HG02870 (cell line): ENCODE measurements around the gene RETN.
A peak's percentile ranks its signal among the peaks of the same experiment; 100 is the strongest.

Experiments used
- ATAC-seq: cut with Tn5 transposase; IDR thresholded peaks from one replicate; pipeline ENCODE4 v1.9.1; 2021; ENCODE audit warnings: mild to moderate bottlenecking, moderate library complexity; ENCODE audit not compliant: unreplicated experiment

Gene RETN

DNA sequence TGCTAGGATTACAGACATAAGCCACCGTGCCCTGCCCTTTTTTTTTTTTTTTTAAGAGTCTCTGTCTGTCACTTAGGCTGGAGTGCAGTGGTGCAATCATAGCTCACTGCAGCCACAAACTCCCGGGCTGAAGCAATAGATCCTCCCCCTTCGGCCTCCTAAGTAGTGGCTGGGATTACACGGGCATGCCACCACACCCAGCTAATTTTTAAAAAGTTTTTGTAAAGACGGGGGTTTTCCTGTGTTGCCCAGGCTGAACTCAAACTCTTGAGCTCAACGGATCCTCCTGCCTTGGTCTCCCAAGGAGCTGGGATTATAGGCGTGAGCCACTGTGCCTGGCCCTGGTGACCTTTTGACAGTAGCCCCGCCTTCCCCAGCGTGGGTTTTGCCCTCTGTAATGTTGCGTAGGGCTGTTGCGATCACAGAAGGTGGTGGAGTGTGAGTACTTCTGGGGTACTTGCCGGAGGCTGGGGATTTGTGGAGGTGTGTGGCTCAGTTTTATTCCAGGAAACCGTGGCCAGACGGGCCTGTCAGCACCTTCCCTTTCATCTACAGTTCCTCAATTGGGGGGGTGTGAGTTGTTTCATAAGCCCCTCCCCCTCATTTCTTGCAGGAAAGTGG lies 11.6 kb upstream of the RETN start:
- no peak for ATAC-seq

DNA sequence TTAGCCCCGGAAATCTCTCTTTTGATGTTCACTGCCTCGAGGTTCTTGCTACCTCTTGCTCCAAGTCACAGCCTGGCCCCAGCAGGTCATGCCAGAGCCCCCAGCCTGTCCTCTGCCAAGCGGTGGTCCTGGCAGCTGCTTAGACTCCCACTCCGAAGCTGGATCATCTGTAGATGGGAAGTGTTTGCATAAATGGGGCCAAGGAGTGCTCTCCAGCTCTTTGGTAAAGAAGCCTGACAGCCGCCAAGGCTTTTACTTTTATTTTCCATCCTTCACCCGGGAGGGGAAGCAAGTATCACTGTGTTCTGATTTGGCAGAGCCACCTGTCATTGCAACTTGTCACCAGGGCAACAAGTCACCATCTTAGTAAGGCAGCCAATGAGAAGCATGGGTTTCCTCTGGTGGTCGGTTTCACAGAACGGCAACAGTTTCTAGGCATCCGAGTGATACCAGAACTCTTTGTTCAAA lies 10.6 kb upstream of the RETN start:
- no peak for ATAC-seq

DNA sequence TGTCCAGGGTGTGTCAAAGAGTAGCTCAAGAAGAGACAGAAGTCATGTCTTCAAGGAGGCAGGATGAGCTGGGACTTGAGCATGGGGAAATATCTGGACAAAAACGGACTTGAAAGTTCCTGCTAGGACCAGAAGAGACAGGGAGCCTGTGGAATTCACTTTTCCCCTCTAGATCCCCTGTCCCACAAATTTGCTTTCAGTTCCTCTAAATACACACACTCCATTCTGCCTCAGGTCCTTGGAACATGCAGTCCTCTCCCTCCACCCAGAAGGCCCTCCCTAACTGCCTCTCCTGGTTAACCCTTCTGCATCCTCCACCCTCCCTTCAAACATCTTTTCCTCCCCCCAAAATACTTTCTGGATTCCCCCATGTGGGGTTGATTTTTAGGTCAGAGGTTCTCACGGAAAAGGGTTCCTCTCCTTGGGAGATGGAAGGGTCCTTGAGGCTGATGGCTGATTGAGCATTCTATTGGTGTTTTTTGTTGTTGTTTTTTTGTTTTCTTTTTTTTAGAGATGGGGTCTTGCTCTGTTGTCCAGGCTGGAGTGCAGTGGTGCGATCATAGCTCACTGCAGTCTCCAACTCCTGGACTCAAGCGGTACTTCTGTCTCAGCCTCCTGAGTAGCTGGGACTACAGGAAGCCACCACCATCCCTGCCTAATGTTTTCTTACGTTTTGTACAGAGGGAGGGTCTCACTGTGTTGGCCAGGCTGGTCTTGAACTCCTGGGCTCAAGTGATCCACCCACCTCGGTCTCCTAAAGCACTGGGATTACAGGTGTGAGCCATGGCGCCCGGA lies 6.9 kb upstream of the RETN start:
- ATAC-seq = no peak

DNA sequence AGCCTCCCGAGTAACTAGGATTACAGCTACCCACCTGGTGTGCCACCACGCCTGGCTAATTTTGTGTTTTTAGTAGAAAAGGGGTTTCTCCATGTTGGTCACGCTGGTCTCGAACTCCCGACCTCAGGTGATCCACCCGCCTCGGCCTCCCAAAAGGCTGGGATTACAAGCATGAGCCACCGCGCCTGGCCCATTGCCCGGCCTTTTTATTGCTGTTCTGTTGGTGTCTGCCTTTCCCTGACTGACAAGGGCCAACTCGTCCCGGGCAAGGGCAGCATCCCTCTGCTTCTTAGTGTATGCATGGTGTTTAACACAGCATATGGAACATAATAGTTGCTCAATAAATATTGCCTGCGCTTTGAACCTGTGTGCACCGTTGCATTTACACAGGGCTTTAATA lies 6.2 kb upstream of the RETN start:
- ATAC-seq = no peak

DNA sequence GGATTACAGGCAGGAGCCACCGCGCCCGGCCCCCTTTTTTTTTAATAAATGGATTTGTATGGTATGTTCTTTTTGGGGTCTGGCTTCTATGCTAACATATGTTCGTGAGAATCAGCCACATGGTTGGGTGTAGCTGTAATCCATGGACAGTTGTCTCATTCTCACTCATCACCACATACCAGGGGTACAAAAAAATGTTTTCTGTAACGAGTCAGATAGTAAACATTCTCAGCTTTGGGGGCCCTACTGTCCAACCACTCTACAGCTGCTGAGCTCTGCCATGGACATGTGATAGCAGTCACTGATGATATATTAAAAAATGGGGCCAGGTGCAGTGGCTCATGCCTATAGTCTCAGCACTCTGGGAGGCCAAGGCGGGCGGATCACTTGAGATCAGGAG lies 5.1 kb upstream of the RETN start:
- ATAC-seq = no peak

DNA sequence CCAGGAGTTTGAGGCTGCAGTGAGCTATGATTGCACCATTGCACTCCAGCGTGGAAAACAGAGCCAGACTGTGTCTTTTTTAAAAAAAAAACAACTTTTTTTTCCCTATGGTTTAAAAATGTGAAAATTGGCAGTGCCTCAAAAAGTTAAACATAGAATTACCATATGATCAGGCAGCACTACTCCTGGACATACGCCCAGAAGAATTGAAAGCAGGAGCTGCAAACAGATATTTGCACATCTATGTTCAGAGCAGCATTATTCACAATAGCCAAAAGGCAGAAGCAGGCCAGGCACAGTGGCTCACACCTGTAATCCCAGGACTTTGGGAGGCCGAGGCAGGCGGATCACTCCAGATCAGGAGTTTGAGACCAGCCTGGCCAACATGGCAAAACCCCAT lies 3.8 kb upstream of the RETN start:
- no peak for ATAC-seq

DNA sequence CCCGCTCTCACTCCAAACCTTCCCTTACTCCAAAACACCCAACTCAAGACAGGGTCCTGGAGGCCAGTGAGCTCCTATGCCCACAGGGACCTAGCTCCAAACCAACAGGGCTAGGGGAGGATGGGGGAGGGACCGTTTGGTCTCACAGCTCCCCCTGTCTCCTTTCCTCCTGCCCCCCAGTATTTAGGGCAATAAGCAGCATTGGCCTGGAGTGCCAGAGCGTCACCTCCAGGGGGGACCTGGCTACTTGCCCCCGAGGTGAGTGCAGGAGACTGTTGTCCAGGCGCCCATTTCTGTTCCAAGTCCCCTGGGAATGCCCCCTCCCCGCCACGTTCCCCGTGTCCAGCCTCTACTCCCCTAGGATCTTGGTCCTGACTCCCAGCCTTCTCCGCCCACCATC lies 792 bp downstream of the RETN start:
- ATAC-seq = no peak

DNA sequence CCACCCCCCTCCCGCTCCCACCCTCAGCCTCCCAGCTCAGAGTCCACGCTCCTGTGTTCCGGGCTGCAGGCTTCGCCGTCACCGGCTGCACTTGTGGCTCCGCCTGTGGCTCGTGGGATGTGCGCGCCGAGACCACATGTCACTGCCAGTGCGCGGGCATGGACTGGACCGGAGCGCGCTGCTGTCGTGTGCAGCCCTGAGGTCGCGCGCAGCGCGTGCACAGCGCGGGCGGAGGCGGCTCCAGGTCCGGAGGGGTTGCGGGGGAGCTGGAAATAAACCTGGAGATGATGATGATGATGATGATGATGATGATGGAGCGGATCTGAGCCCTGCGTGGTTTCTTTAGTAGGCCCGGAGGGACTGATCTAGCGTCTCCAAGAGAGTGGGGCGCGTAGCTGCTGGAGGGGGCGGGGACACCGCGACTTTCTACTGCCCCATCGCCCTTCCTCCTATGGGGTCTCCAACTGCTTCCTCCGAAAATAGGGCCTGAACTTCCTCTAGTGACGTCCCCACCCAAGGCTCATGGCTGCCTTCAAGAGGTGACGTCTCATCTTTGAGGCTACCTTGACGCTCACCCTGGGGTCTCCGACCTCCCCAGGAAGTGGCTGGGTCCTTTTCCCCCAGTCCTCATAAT lies 1.4 kb downstream of the RETN start:
- ATAC-seq = no peak

DNA sequence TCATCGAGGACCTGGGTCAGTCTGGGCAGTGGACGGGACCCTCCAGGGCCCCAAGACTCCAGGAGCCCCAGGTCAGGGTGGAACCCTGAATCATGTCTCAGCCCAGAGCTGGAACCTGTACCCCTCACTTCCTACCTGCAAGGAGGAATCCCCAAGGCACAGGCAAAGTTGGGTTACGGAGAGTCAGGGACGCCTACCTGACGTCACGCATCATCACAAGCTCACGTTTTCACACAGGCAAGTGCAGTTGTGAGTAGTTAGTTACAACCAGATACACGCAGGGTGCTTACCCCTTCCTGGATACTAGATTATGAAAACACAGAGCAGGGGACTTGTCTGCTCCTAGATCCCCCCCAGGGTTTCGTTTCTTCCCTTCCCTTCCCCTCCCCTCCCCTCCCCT lies 1.9 kb downstream of the RETN start:
- no peak for ATAC-seq

DNA sequence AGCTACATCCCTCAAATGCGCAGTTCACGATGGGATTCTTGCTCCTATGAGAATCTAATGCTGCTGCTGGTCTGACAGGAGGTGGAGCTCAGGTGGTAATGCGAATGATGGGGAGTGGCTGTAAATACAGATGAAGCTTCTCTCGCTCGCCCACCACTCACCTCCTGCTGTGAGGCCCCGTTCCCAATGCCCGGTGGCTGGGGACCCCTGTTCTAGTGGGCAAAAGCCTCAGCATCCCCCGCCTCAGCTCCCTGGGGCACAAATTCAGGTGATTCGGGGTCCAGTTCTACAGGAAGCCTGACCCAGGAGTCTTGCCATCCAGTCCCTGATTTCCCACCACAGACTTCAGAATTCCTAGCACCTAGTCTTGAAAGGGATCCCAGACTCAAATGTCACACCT lies 3.7 kb downstream of the RETN start:
- no peak for ATAC-seq

DNA sequence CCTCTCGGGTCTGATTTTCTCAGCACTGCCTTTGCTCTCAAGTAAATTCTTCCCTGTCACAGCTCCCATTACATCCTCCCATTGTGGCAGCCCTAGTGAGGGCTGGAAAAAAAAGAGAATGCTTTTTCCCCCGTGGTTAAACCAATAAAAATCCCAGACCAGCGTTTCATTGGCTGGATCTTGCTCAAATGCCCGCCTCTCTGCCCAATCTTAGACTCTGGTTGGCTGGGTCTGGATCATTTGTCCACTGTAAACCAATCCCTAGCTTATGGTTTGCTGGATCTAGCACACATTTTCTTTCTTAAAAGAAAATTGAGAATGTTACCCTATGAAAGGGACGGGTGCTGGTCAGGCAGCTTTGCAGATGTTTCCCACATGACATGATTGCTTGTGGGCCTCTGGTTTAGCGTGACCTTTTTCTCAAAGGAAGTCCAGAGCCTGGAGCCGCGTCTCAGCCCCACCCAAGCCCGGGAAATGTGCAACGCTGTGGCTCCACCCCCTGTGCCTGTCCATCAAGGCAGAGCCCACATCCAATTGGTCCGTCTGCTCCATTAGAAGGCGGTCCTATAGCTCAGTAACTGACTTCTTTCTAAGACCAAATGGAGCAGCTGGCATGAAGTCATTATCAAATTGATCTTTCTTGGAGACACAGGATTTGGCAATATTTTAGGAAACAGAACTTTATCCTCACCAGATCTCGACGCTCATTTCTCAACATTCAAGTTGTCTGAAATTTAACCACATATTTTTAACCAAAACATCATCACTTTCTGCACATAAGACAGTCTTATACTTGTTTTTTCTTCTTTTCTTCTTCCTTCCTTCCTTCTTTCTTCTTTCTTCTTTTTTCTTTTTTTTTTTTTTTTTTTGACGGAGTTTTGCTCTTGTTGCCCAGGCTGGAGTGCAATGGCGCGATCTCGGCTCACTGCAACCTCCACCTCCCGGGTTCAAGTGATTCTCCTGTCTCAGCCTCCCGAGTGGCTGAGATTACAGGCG lies 5.5 kb downstream of the RETN start:
- ATAC-seq = no peak

DNA sequence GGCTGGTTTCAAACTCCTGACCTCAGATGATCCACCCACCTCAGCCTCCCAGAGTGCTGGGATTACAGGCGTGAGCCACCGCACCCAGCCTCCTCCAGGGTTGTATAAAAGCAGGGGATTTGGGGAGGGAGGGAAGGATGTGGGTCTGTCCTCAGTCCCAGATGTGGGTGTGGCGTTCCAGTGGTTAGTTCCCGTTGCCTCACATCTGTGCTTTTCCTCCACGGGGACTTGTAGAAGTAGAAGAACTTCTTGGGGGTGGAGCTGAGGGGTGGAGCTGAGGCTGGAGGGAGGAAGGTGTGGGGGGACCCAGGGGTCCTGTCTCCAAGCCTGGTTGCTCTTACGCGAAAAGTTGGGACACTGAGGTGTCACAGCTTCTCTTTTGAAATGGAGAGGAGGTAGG lies 7.5 kb downstream of the RETN start:
- no peak for ATAC-seq

DNA sequence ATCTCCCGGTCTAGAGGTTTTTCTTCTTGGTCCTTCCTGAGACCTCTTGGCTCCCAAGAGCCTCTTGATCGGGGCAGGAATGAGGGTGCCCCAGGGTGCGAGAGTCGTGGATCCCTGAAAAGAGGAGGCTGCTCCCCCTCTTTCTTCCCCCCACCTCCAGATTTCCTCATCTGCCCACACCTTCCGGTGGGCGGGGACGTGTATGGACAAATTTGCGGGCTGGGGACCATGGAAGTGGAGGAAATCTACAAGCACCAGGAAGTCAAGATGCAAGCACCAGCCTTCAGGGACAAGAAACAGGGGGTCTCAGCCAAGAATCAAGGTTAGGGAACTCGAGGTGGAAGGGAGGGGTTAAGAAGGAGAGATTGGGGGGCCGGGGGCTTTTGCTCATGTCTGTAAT lies 8.0 kb downstream of the RETN start, which contains the start of gene MCEMP1:
Gene MCEMP1, plus strand, starts transcription at position 237 of the 400 bp plus-strand sequence. Its CDS starts 31 bp downstream, at position 268.
- ATAC-seq = no peak

DNA sequence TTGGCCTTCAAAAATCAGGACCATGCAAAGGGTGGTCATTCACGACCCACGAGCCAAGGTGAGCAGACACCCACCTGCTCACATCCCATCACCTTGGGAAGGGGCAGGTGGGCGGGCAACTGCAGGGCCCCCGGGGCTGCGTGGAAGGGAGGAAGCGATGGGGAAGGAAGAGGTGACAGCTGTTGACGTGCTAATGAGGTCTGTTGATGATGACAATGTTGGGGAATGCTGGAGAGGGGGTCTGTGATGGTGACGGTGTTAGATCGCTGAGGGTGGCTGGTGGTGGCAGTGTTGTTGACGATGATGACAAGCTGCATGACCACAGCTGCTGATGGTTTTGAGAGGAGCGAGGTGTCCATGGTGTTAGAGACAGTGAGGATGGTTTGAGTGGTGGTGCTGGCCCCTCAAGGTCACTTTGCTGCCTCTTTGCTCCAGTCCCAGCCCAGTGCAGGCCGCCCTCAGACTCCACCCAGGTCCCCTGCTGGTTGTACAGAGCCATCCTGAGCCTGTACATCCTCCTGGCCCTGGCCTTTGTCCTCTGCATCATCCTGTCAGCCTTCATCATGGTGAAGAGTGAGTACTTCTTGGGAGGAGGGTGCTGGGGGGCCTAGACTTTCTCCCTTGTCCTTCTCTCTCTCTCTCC lies 8.9 kb downstream of the RETN start:
- no peak for ATAC-seq

DNA sequence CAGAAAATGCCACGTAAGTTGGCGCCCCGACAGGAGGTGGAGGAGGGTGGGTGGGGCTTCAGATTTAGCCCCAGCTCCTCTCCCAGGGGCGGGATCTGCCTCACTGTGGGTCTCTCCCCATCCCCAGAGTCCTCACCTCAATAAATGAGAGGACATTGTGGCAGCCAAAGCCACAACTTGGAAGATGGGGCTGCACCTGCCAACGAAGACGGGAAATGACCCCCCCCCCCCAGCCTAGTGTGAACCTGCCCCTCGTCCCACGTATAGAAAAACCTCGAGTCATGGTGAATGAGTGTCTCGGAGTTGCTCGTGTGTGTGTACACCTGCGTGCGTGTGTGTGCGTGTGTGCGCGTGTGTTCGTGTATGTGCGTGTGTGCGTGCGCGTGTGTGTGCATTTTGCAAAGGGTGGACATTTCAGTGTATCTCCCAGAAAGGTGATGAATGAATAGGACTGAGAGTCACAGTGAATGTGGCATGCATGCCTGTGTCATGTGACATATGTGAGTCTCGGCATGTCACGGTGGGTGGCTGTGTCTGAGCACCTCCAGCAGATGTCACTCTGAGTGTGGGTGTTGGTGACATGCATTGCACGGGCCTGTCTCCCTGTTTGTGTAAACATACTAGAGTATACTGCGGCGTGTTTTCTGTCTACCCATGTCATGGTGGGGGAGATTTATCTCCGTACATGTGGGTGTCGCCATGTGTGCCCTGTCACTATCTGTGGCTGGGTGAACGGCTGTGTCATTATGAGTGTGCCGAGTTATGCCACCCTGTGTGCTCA lies 10.3 kb downstream of the RETN start:
- peak; percentile 49 for ATAC-seq

DNA sequence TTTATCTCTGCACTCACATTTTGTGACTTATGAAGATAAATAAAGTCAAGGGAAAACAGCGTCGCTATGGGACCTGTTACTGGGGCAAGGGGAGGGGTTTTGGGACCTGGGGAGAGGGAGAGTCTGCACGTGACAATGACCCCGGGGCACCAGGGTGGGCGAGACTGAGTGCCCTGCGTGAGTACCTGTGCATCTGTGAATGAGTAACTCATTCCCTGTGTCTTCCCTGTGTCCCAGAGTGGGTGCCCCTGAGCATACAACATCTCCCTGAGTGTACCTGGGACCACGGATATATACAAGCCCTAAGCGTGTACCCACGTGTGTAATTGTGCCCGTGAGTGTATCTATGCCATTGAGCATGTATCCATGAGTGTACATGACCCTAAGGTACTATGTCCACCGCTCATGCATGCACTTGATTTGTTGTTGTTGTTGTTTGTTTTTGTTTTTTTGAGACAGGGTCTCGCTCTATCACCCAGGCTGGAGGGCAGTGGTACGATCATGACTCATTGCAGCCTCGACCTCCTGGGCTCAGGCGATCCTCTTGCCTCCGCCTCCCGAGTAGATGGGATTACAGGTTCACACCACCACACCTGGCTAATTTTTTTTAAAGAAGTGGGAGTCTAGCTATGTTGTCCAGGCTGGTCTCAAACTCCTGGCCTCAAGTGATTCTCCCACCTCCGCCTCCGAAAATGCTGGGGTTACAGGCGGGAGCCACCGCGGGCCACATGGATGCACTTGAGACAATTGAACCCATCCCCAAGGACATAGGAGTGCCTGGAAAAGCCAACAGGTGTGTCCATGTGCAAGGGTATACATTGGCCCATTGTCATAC lies 11.1 kb downstream of the RETN start:
- no peak for ATAC-seq

DNA sequence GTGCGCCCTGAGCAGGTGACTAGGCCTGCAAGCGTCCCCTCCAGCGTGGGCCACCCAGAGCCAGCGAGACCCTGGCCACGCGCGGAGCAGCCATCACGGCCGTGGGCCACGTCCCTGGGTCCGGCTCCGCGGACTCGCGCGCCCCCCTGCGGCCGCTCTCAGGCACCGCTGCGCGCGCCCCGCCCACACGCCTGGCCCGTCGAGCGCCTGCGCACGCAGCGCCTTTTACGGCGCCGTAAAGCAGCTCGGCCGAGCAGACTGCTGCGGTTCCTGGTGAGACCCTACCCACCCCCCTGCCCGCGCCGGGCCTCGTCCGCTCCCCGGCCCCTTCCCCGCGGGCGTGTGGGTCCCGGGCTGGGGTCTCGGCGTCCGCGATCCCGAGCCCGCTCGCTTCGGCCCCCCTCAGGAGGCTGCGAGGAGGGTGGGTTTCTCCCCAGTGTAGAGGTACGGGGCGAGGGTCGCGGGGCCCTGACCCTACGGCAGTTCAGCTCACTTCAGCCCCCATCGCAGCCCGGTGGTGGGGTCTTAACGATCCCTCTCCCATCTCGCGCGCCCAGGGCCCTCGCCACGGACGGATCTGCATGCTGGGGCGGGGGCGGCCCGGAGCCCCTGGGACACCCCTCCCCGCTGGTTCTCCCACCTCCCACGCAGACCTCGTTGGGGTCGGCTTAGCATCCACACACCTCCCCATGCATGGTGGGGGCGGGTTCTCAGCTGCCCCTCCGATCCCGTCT lies 11.9 kb downstream of the RETN start, which contains the start of gene TRAPPC5:
Gene TRAPPC5, plus strand, starts transcription at position 228 of the 734 bp plus-strand sequence. CDS start 1,421 bp downstream, outside the sequence.
- no peak for ATAC-seq
